22Rv1 (cell line): ENCODE results near the gene MRPL54.
"Not testable (repeated sequence)": the region's sequence is repeated elsewhere in the genome, so short reads cannot be mapped to it uniquely, and the experiment has no call there.

Experiments used
- H3K27ac ChIP-seq: fragments of 450-650 bp; 2 replicates; pipeline ENCODE4 v1.5.1; 2017
- CTCF ChIP-seq: fragments of 450-650 bp; IDR thresholded peaks from 2 replicates; pipeline ENCODE4 v1.5.1; 2017; ENCODE audit warnings: mild to moderate bottlenecking
- ZFX ChIP-seq: fragments of 450-650 bp; IDR thresholded peaks from 2 replicates; pipeline ENCODE4 v1.6.1; 2017; ENCODE audit warnings: antibody characterized with exemption, borderline replicate concordance

Gene MRPL54

GRCh38 chr19:3810708-3811355 is 48.4 kb downstream of the MRPL54 start:
- no peak overlapping the region for H3K27ac ChIP-seq
- no peak for TF ChIP-seq ZFX
- no peak for TF ChIP-seq CTCF

- H3K27ac ChIP-seq: no peak overlapping the region
- TF ChIP-seq CTCF (no peak), ZFX (no peak)
These were observed 51.3 kb downstream of the MRPL54 start for GRCh38 chr19:3813473-3814392.

- TF ChIP-seq CTCF (no peak), ZFX (no peak)
- H3K27ac ChIP-seq: no peak overlapping the region
These were observed 52.2 kb downstream of the MRPL54 start for GRCh38 chr19:3814648-3815047.

GRCh38 chr19:3816148-3816547 is 53.7 kb downstream of the MRPL54 start:
- not testable (repeated sequence) for H3K27ac ChIP-seq

- no peak overlapping the region for H3K27ac ChIP-seq
- no peak for TF ChIP-seq ZFX
These were observed 54.2 kb downstream of the MRPL54 start for GRCh38 chr19:3816566-3817218.
